PFSK-1 (cell line): Measurements from ENCODE around the gene PALD1.
A peak's percentile ranks its signal among the peaks of the same experiment; 100 is the strongest.

Experiments used
- FOXP2 ChIP-seq: optimal IDR thresholded peaks from 2 replicates; pipeline ENCODE3; 2011; ENCODE audit warnings: borderline replicate concordance, control low read depth, inconsistent platforms; ENCODE audit not compliant: insufficient read depth; ENCODE audit errors: extremely low read length, extremely low read depth
- POLR2AphosphoS5 ChIP-seq: IDR thresholded peaks from 2 replicates; pipeline ENCODE4 v1.6.1; 2012; ENCODE audit warnings: low read depth, mild to moderate bottlenecking, control low read depth, low read length, moderate library complexity
- REST ChIP-seq, 2 experiments: IDR thresholded peaks; 2 replicates each; pipeline versions ENCODE4 v1.6.1 to v1.8.0; 2011 to 2012; ENCODE audit warnings: low read depth in 2 of 2, low read length in 2 of 2, control low read depth in 1 of 2, inconsistent platforms in 1 of 2, mild to moderate bottlenecking in 1 of 2, moderate library complexity in 1 of 2; ENCODE audit not compliant: insufficient read depth in 1 of 2
- SIN3A ChIP-seq: IDR thresholded peaks from 2 replicates; pipeline ENCODE4 v1.6.1; 2012; ENCODE audit warnings: mild to moderate bottlenecking, low read length, moderate library complexity, borderline replicate concordance; ENCODE audit not compliant: insufficient read depth
- TAF1 ChIP-seq: IDR thresholded peaks from 2 replicates; pipeline ENCODE4 v1.6.1; 2012; ENCODE audit warnings: low read length, control low read depth, borderline replicate concordance; ENCODE audit not compliant: insufficient read depth

The PALD1 gene

DNA sequence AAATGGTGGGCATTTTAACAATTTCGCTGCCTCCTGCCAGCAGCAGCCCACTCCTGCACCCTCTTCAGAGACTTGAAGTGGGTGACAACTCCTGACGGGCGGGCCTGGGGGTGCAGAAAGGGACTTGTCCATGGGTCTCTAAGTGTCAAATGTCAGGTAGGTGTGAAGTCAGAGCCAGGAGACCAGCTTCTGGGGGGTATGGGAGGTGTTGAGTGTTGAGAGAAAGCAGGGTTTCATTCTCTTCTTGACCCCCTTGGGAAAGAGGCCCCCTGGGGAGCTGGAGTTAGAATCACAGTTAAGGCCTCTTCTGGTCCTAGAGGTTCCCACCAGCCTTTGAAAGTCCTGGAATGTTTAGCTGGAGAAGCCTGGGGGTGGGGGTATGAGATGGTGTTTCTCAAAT is 11.6 kb upstream of the PALD1 start:
- TF ChIP-seq TAF1 (no peak), POLR2AphosphoS5 (no peak), REST (IDR thresholded peaks at IDR 0.05; ENCODE audit: insufficient read depth in 1 of 2, low read depth in 2 of 2, low read length in 2 of 2) (no peak), FOXP2 (no peak), SIN3A (no peak)

GRCh38 chr10:70472799-70473454 is 5.6 kb upstream of the PALD1 start:
- TF ChIP-seq FOXP2: no peak
- TF ChIP-seq POLR2AphosphoS5: no peak

GRCh38 chr10:70474780-70475179 is 3.8 kb upstream of the PALD1 start:
- TF ChIP-seq REST (IDR thresholded peaks at IDR 0.05; ENCODE audit: insufficient read depth in 1 of 2, low read depth in 2 of 2, low read length in 2 of 2): no peak
- no peak for TF ChIP-seq POLR2AphosphoS5
- TF ChIP-seq SIN3A: no peak
- no peak for TF ChIP-seq FOXP2
- TF ChIP-seq TAF1: no peak

GRCh38 chr10:70475661-70476060 is 2.9 kb upstream of the PALD1 start:
- TF ChIP-seq TAF1: no peak

DNA sequence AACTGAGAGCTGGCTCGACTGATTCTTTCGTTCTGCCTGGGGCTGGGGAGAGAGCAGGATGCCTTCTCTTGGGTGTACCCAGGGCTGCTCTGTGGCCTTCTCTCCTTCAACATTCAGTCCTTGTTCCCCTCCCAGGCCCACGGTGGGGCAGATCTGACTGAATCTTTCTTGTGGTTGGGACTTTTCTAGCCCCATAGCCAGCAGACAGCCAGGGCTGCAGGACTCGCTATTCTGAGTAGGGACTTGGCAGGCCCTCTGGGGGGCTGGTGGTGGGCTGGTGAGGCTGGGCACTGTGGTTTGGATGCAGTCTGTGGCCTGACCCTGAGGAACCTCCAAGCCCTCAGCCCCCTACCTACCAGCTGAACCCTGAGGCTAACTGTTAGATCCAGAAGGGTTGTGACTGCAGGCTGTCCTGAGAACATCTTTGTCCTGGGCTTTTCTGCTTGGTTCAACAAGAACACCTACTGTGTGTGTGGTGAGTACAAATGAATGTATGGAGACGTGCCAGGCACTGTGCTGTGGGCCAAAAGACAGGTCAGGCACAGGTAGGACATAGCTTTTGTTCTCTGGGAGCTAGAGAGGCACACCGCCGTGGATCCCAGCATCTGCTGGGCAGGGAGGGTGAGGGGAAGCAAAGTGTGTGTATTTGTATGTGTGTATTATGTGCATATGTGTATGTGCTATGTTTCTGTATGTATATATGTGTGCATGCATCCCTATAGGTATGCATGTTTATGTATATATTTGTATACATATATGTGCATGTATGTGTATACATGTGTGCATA is 2.1 kb upstream of the PALD1 start:
- TF ChIP-seq FOXP2: no peak
- TF ChIP-seq SIN3A: no peak
- TF ChIP-seq POLR2AphosphoS5: no peak
- no peak for TF ChIP-seq TAF1
- no peak for TF ChIP-seq REST (IDR thresholded peaks at IDR 0.05; ENCODE audit: insufficient read depth in 1 of 2, low read depth in 2 of 2, low read length in 2 of 2)

DNA sequence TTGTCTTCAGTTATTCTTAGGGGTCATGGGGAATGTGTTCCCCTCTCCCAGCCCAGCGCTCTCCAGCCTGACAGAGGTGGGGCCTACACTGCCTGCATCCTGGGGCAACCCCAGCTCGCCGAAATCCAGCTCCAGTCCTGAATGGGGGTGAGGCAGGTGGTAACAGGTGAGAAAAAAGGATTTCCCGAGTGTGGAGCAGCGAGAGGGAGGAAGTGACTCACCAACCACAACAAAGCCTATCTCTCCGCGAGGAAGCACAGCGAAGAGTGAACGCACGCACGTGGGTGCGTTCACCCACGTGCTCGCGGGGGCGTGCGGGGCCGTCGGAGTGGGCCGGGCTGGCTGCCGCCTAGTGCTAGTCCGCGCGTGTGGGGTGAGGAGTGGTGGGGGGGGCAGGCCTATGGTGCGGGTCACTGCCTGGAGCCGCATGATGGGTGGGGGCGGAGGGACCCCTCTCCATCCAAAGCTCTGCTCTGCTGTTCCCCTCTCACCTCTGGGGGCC is 855 bp upstream of the PALD1 start:
- TF ChIP-seq REST (IDR thresholded peaks at IDR 0.05; ENCODE audit: insufficient read depth in 1 of 2, low read depth in 2 of 2, low read length in 2 of 2): no peak
- no peak for TF ChIP-seq TAF1
- no peak for TF ChIP-seq SIN3A
- no peak for TF ChIP-seq POLR2AphosphoS5
- TF ChIP-seq FOXP2: peak; percentile 23
